HEK293 (cell line): Measurements from ENCODE around the gene MN1.

Experiments
- CTCF ChIA-PET: fragments of 350-600 bp; formaldehyde crosslinking; extraction: SDS; loops from one replicate; lab custom pipeline; 2021; ENCODE audit warnings: antibody characterized with exemption; lab: Yijun Ruan, JAX
- POLR2A ChIA-PET: fragments of 300-600 bp; formaldehyde crosslinking; extraction: SDS; loops from one replicate; lab custom pipeline; 2020; ENCODE audit warnings: antibody characterized with exemption, inconsistent platforms; lab: Yijun Ruan, JAX
- H3K27ac ChIP-seq: fragments of 200-500 bp; sonication (Bioruptor generic); 2 replicates; pipeline ENCODE4 v1.5.1; 2014; ENCODE audit warnings: low read depth, low read length, control low read depth, inconsistent platforms; ENCODE audit errors: extremely low read depth
- H3K36me3 ChIP-seq, 2 experiments: fragments of 200-500 bp in 1 of 2; sonication (Bioruptor generic) in 1 of 2; 1 replicate in 1 of 2; 2 replicates in 1 of 2; pipeline ENCODE4 v1.5.1; 2014 to 2017; ENCODE audit warnings: inconsistent platforms in 2 of 2, low read length in 2 of 2; ENCODE audit not compliant: control insufficient read depth in 2 of 2, insufficient read depth in 1 of 2
- H3K4me1 ChIP-seq: fragments of 200-500 bp; sonication (Bioruptor generic); 2 replicates; pipeline ENCODE4 v1.5.1; 2014; ENCODE audit warnings: mild to moderate bottlenecking, low read length, inconsistent platforms; ENCODE audit not compliant: control insufficient read depth, insufficient read depth
- H3K4me3 ChIP-seq: 2 replicates; pipeline ENCODE4 v1.5.1; 2011; ENCODE audit warnings: low read depth, mild to moderate bottlenecking, control low read depth, low read length, moderate library complexity
- H3K9me3 ChIP-seq: fragments of 200-500 bp; sonication (Bioruptor generic); 2 replicates; pipeline ENCODE4 v1.5.1; 2014; ENCODE audit warnings: low read depth, low read length, inconsistent platforms; ENCODE audit not compliant: control insufficient read depth, insufficient read depth
- HOXA7 ChIP-seq: sonication (generic); formaldehyde crosslinking; IDR thresholded peaks from 2 replicates; pipeline ENCODE4 v1.8.1; 2022; ENCODE audit warnings: missing genetic modification reagents, borderline replicate concordance
- KLF1 ChIP-seq: fragments of 450-650 bp; formaldehyde crosslinking; IDR thresholded peaks from 2 replicates; pipeline ENCODE4 v1.5.1; 2016; ENCODE audit warnings: missing biosample characterization, missing genetic modification characterization
- OSR2 ChIP-seq: fragments of 450-650 bp; formaldehyde crosslinking; IDR thresholded peaks from 2 replicates; pipeline ENCODE4 v1.5.1; 2016; ENCODE audit warnings: missing biosample characterization, missing genetic modification characterization
- ZBTB1 ChIP-seq: fragments of 450-650 bp; formaldehyde crosslinking; IDR thresholded peaks from 2 replicates; pipeline ENCODE4 v1.5.1; 2016; ENCODE audit warnings: missing biosample characterization, missing genetic modification characterization
- ZBTB17 ChIP-seq: fragments of 450-650 bp; formaldehyde crosslinking; IDR thresholded peaks from 2 replicates; pipeline ENCODE4 v1.5.1; 2016; ENCODE audit warnings: missing biosample characterization, missing genetic modification characterization
- ZBTB44 ChIP-seq: fragments of 450-650 bp; IDR thresholded peaks from 2 replicates; pipeline ENCODE4 v1.5.1; 2018; ENCODE audit warnings: missing biosample characterization, mild to moderate bottlenecking, missing genetic modification characterization
- ZEB2 ChIP-seq: fragments of 450-650 bp; formaldehyde crosslinking; IDR thresholded peaks from 2 replicates; pipeline ENCODE4 v1.5.1; 2016; ENCODE audit warnings: missing biosample characterization, missing genetic modification characterization
- ZFHX2 ChIP-seq: fragments of 450-650 bp; formaldehyde crosslinking; conservative IDR thresholded peaks from 2 replicates; pipeline ENCODE4 v1.5.1; 2016; ENCODE audit warnings: missing biosample characterization, missing genetic modification characterization
- ZIC2 ChIP-seq: fragments of 450-650 bp; formaldehyde crosslinking; IDR thresholded peaks from 2 replicates; pipeline ENCODE4 v1.5.1; 2016; ENCODE audit warnings: missing biosample characterization, missing genetic modification characterization
- ZNF146 ChIP-seq: fragments of 450-650 bp; formaldehyde crosslinking; IDR thresholded peaks from 2 replicates; pipeline ENCODE4 v1.5.1; 2016; ENCODE audit warnings: missing biosample characterization, missing genetic modification characterization
- ZNF18 ChIP-seq: fragments of 450-650 bp; formaldehyde crosslinking; IDR thresholded peaks from 2 replicates; pipeline ENCODE4 v1.5.1; 2016; ENCODE audit warnings: missing biosample characterization, missing genetic modification characterization
- ZNF248 ChIP-seq: fragments of 450-650 bp; formaldehyde crosslinking; IDR thresholded peaks from 2 replicates; pipeline ENCODE4 v1.5.1; 2017; ENCODE audit warnings: missing biosample characterization, missing genetic modification characterization
- ZNF341 ChIP-seq: fragments of 450-650 bp; formaldehyde crosslinking; IDR thresholded peaks from 2 replicates; pipeline ENCODE4; 2016; ENCODE audit warnings: low read depth, missing biosample characterization, missing genetic modification characterization
- ZNF394 ChIP-seq: fragments of 450-650 bp; formaldehyde crosslinking; IDR thresholded peaks from 2 replicates; pipeline ENCODE4 v1.5.1; 2016; ENCODE audit warnings: missing biosample characterization, missing genetic modification characterization, mild to moderate bottlenecking, moderate library complexity, borderline replicate concordance
- ZNF398 ChIP-seq: fragments of 450-650 bp; formaldehyde crosslinking; IDR thresholded peaks from 2 replicates; pipeline ENCODE4 v1.5.1; 2017; ENCODE audit warnings: missing biosample characterization, missing genetic modification characterization
- ZNF510 ChIP-seq: fragments of 450-650 bp; formaldehyde crosslinking; IDR thresholded peaks from 2 replicates; pipeline ENCODE4 v1.5.1; 2018; ENCODE audit warnings: mild to moderate bottlenecking, missing genetic modification characterization, missing biosample characterization; ENCODE audit not compliant: insufficient replicate concordance
- ZNF549 ChIP-seq: fragments of 450-650 bp; IDR thresholded peaks from 2 replicates; pipeline ENCODE4 v1.5.1; 2018; ENCODE audit warnings: missing biosample characterization, missing genetic modification characterization, mild to moderate bottlenecking, inconsistent platforms, moderate library complexity
- ZNF561 ChIP-seq: fragments of 450-650 bp; IDR thresholded peaks from 2 replicates; pipeline ENCODE4 v1.5.1; 2018; ENCODE audit warnings: missing biosample characterization, missing genetic modification characterization, borderline replicate concordance
- ZNF629 ChIP-seq: fragments of 450-650 bp; formaldehyde crosslinking; IDR thresholded peaks from 2 replicates; pipeline ENCODE4 v1.5.1; 2017; ENCODE audit warnings: missing biosample characterization, missing genetic modification characterization
- ZNF660 ChIP-seq: fragments of 450-650 bp; IDR thresholded peaks from 2 replicates; pipeline ENCODE4 v1.5.1; 2018; ENCODE audit warnings: missing biosample characterization, mild to moderate bottlenecking, missing genetic modification characterization
- ZNF701 ChIP-seq: fragments of 450-650 bp; formaldehyde crosslinking; IDR thresholded peaks from 2 replicates; pipeline ENCODE4 v1.5.1; 2016; ENCODE audit warnings: missing biosample characterization, missing genetic modification characterization
- ZNF830 ChIP-seq: fragments of 450-650 bp; IDR thresholded peaks from 2 replicates; pipeline ENCODE4 v1.5.0; 2018; ENCODE audit warnings: missing biosample characterization, missing genetic modification characterization, low read depth, mild to moderate bottlenecking, moderate library complexity
- TF ChIP-seq, protein P1 (sequence below): sonication (generic); formaldehyde crosslinking; IDR thresholded peaks from 2 replicates; pipeline ENCODE4 v1.8.1; 2022; ENCODE audit warnings: mild to moderate bottlenecking, moderate library complexity, missing genetic modification reagents
- TF ChIP-seq, protein P2 (sequence below): fragments of 450-650 bp; formaldehyde crosslinking; IDR thresholded peaks from 2 replicates; pipeline ENCODE4 v1.5.0; 2017; ENCODE audit warnings: missing biosample characterization, missing genetic modification characterization, borderline replicate concordance
- TF ChIP-seq, protein P3 (sequence below): IDR thresholded peaks from 2 replicates; pipeline ENCODE4 v1.6.1; 2011; ENCODE audit warnings: mild to moderate bottlenecking, low read depth, low read length, borderline replicate concordance

The MN1 gene

DNA sequence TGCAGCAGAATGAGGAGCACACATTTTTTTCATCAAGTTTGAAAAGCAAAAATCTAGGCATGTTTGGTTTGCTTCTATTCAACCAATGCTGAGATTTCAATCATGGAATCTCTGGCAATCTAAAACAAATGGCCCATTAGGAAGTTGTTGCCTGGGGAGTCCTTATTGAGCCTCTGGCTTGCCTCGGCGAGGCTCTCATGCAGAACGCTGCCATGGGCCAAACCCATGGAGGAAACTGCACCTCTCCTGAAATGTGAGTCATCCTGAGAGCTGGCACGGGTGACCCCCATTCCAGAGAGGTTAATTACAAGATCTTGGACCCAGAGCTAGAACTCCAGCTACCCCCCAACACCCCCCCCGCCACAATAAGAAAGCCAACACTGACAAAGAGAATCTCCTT lies 80.7 kb downstream of the MN1 start (continued):
- TF ChIP-seq ZFHX2 (tag by site-specific recombination) (no peak), ZNF510 (tag by site-specific recombination) (no peak), ZBTB44 (tag by site-specific recombination) (no peak), HOXA7 (CRISPR knock-in tag) (no peak), OSR2 (tag by site-specific recombination) (no peak), ZNF830 (tag by site-specific recombination) (no peak), ZNF629 (tag by site-specific recombination) (no peak), ZNF394 (tag by site-specific recombination) (no peak), ZNF248 (tag by site-specific recombination) (no peak)
- TF ChIP-seq, protein P1, sequence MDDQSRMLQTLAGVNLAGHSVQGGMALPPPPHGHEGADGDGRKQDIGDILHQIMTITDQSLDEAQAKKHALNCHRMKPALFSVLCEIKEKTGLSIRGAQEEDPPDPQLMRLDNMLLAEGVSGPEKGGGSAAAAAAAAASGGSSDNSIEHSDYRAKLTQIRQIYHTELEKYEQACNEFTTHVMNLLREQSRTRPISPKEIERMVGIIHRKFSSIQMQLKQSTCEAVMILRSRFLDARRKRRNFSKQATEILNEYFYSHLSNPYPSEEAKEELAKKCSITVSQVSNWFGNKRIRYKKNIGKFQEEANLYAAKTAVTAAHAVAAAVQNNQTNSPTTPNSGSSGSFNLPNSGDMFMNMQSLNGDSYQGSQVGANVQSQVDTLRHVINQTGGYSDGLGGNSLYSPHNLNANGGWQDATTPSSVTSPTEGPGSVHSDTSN (CRISPR knock-in tag), result no peak
- TF ChIP-seq, protein P2, sequence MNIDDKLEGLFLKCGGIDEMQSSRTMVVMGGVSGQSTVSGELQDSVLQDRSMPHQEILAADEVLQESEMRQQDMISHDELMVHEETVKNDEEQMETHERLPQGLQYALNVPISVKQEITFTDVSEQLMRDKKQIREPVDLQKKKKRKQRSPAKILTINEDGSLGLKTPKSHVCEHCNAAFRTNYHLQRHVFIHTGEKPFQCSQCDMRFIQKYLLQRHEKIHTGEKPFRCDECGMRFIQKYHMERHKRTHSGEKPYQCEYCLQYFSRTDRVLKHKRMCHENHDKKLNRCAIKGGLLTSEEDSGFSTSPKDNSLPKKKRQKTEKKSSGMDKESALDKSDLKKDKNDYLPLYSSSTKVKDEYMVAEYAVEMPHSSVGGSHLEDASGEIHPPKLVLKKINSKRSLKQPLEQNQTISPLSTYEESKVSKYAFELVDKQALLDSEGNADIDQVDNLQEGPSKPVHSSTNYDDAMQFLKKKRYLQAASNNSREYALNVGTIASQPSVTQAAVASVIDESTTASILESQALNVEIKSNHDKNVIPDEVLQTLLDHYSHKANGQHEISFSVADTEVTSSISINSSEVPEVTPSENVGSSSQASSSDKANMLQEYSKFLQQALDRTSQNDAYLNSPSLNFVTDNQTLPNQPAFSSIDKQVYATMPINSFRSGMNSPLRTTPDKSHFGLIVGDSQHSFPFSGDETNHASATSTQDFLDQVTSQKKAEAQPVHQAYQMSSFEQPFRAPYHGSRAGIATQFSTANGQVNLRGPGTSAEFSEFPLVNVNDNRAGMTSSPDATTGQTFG (tag by site-specific recombination), result no peak

GRCh38 chr22:27719535-27720227 lies 81.9 kb downstream of the MN1 start:
- CTCF ChIA-PET, result interaction anchor here (0.6 to 0.7 kb wide), 4 partner anchors 85 to 262 kb away, joined by 3 to 6 read pairs (median 3); no protein-coding TSS in a partner anchor
- Histone ChIP-seq H3K4me1 (peaks cover 9% of the 10 kb centered on the region), H3K9me3 (no peaks in the 10 kb centered on the region), H3K27ac (peak overlapping the region; percentile 26; the same call in 1 of the 2 replicates), H3K36me3 (no peaks in the 10 kb centered on the region), H3K4me3 (no peak overlapping the region)
- POLR2A ChIA-PET, result interaction anchor here (1.5 kb wide), 1 partner anchor 49 kb away, joined by 4 read pairs; no protein-coding TSS in a partner anchor
- TF ChIP-seq, protein P3, sequence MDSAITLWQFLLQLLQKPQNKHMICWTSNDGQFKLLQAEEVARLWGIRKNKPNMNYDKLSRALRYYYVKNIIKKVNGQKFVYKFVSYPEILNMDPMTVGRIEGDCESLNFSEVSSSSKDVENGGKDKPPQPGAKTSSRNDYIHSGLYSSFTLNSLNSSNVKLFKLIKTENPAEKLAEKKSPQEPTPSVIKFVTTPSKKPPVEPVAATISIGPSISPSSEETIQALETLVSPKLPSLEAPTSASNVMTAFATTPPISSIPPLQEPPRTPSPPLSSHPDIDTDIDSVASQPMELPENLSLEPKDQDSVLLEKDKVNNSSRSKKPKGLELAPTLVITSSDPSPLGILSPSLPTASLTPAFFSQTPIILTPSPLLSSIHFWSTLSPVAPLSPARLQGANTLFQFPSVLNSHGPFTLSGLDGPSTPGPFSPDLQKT, result no peak
- TF ChIP-seq ZNF146 (tag by site-specific recombination) (no peak), ZNF549 (no peak), ZBTB1 (tag by site-specific recombination) (no peak), ZNF660 (tag by site-specific recombination) (no peak), KLF1 (tag by site-specific recombination) (peak; percentile 68), ZBTB17 (tag by site-specific recombination) (peak; percentile 92), ZFHX2 (tag by site-specific recombination) (no peak), ZNF701 (tag by site-specific recombination) (no peak), ZNF18 (tag by site-specific recombination) (peak; percentile 94), ZIC2 (tag by site-specific recombination) (peak; percentile 84), ZEB2 (tag by site-specific recombination) (no peak), ZNF398 (tag by site-specific recombination) (no peak), ZNF561 (no peak), ZNF341 (peak; percentile 1; the same call in 1 of the 2 replicates)
